GM18867 (cell line): Measurements from ENCODE around the gene HOXD1.

Experiments
- ATAC-seq: cut with Tn5 transposase; IDR thresholded peaks from one replicate; pipeline ENCODE4 v1.9.1; 2021; ENCODE audit warnings: mild to moderate bottlenecking, moderate library complexity; ENCODE audit not compliant: unreplicated experiment

Gene HOXD1

GRCh38 chr2:176152350-176153181 is 35.9 kb upstream of the HOXD1 start:
- ATAC-seq = no peak

GRCh38 chr2:176154576-176155252 is 33.8 kb upstream of the HOXD1 start:
- ATAC-seq = no peak

GRCh38 chr2:176155356-176156044 is 33.0 kb upstream of the HOXD1 start:
- no peak for ATAC-seq

- no peak for ATAC-seq
These were observed 32.1 kb upstream of the HOXD1 start for GRCh38 chr2:176156301-176156806.

GRCh38 chr2:176156807-176157498 is 31.5 kb upstream of the HOXD1 start, which contains the start of gene HOXD3:
Gene HOXD3 (plus strand): TSS chr2:176157307. CDS start chr2:176169115, 11,808 bp downstream.
- ATAC-seq = no peak

- ATAC-seq = no peak
These were observed 30.8 kb upstream of the HOXD1 start for GRCh38 chr2:176157499-176158185.

- ATAC-seq = no peak
These were observed 30.3 kb upstream of the HOXD1 start for GRCh38 chr2:176158186-176158591.

- ATAC-seq = no peak
These were observed 29.4 kb upstream of the HOXD1 start for GRCh38 chr2:176158855-176159662.

- ATAC-seq = no peak
These were observed 28.7 kb upstream of the HOXD1 start for GRCh38 chr2:176159663-176160250.

- ATAC-seq = no peak
These were observed 28.1 kb upstream of the HOXD1 start for GRCh38 chr2:176160251-176160985.

GRCh38 chr2:176160986-176161824 is 27.3 kb upstream of the HOXD1 start:
- no peak for ATAC-seq

GRCh38 chr2:176161825-176162626 is 26.4 kb upstream of the HOXD1 start:
- ATAC-seq = no peak

- ATAC-seq = no peak
These were observed 25.4 kb upstream of the HOXD1 start for GRCh38 chr2:176162911-176163671.

GRCh38 chr2:176163672-176164056 is 24.8 kb upstream of the HOXD1 start:
- no peak for ATAC-seq

- ATAC-seq = no peak
These were observed 24.3 kb upstream of the HOXD1 start for GRCh38 chr2:176164201-176164600.
